ENCODE measurements around the gene SLC25A21.

The SLC25A21 gene

DNA sequence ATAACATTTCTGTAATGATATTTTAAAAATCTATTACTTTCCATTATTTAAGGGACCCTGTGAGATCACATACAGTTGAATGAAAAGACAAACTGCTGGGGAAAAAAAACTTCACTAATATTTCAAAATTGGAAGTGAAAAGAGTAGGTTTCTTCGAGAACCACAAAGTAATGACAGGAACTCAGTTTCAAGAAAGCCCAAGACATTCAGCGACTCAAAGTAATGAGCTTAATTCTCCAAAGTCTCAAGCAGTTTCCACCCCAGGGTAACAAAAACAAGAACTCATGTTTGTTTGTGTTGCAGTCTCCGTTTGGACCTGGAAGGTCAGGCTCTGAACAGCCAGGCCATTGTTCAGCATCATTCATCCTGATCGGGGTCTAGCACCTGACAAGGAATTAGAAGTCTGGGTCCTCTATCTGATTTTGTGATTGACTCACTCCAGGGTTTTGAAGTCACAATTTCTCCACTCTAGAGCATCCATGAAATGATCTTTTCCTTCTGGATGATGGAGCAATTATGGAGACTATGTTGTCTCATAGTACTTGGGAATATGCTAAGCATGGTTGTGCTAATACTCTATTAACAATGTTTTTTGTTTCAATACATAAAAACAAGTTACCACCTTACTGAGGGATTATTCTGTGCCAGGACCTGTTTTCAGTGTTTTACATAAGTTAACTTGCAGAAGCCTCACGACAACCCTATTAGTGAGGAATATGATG lies 126.9 kb downstream of the SLC25A21 start:
- DNase-seq (ENCODE audit: low read depth, low spot score) = no peak

DNA sequence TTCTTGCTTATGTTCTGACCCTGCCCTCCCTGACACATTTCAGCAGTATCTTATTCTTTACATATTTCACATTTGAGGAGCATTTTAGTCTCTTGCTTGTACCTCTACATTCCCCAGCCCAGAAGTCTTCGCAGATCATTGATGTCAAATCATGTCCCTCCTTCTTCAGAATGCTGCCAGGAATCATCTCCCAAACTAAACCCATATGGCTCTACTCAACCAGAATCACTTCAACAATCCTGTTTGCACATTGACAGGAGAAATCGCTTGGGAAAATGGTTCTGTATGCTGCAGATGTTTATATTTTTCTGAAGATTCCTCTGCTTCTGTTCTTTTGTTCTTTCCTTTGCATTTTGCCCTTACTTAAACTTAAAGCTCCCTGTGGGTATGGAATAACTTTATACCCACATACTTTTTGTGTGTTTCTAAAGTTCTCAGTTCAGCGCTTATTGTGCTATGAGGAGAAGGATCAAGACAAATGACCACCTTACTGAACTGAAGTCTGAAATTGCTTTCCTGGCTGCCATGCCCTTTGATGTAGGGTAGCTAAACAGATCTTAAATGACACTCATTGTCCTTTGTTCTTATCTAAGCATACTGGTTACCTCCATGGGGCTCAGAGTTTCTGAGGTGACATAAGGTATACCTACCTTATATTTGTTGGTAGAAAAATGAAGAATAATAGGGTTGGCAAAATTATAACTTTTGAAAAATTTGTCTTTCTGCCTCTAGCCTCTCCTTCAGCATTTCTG lies 134.6 kb downstream of the SLC25A21 start:
- no peak for DNase-seq (ENCODE audit: low read depth, low spot score)

DNA sequence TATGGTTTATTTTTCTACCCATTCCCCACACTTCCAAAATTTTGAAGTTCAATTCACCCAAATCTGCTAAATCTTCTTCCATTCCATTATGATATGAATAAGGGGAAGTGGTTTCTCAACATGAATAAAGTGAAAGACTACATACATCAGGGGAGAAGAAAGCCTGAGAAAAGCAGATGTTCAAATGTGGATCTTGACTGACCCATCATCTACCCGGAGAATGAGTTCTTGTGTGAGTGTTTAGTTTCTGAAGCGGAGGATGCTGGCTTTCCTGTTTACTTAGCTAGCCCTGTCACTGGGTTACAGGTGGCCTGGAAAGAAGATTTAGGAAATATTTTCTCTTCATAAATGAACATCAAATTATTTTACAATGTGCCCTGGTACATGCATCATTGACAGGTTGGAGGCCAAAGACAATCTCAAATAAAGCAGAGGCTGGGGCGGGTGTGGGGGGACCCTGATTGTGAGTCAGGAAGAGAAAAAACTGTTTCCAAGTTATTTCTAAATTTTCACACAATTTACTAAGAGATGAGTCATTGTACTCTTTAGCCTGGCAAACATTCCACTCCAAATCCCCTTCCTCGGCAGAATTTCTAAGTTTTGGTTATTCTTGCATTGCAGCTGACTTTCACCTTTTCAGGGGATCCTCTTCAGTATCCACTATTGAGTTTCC lies 135.6 kb downstream of the SLC25A21 start:
- no peak for DNase-seq (ENCODE audit: low read depth, low spot score)

DNA sequence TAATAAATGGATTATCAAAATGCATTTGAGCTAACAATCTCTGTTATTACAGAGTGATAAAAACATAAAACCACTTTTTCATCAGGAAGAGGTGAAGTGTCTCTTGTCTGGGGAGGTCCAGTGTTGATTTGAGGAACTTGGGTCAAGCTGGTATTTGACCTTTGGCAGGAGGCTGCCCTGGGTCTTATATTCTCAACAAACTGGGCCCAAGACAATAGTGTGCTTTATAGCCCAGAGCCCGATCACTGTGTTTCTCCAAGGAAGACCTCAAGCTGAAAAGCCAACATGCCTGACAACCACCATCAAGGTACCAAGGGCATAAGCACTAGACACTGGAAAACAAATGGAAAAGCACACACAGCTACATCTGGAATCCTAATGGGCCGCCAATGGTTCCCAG lies 137.0 kb downstream of the SLC25A21 start:
- no peak for DNase-seq (ENCODE audit: low read depth, low spot score)

DNA sequence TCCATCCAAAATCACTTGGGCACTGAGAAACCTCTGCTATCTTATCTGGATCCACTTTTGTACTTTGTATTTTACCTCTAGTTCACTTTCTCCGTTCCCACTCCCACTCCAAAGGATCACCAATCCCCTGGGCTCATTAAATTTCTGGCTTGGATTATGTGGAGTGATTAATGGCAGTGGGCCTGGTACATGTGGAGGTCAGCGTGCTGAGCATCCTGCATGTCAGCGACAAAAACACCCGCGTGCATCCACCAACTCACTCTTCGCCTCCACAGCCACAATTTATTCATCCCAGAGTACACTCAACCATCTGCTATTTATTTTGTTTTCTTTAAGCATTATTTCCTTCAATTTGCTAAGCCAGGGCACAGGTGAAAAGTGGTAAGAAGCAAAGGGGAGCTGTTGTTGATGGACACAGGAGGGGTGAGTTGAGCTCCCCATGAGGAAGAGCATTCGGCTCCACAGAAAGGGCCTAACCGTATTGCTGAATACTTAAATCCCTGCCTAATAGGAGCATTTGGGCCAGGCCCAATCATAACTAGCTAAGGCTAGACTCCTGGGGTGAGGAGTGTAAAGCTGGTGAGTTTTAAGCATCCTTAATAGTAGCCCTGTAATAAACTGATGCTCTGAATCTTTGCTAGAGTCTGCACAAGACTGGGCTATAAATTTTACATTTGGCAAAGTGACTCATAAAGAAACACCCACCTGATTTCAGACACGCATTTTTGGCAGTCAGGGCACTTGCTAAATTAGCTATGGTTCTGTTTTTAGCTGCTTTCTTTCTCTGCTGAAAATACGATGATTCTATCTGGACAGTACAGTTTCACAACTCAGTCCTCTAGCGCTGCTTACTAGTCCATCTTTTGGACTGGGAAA lies 137.8 kb downstream of the SLC25A21 start:
- no peak for DNase-seq (ENCODE audit: low read depth, low spot score)

DNA sequence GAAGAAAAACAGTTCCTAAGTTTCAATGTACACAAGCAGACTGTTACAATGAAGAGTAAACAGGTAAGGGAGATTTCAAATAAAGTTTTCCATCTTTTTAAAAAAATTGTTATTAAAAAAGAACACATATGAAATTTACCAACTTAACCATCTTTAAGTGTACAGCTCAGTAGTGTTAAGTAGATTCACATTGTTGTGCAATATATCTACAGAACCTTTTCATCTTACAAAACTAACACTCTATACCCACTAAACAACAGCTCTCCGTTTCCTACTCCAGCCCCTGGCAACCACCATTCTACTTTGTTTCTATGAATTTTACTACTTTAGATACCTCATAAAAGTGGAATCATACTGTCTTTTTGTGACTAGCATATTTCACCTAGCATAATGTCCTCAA lies 139.5 kb downstream of the SLC25A21 start:
- DNase-seq (ENCODE audit: low read depth, low spot score) = no peak

DNA sequence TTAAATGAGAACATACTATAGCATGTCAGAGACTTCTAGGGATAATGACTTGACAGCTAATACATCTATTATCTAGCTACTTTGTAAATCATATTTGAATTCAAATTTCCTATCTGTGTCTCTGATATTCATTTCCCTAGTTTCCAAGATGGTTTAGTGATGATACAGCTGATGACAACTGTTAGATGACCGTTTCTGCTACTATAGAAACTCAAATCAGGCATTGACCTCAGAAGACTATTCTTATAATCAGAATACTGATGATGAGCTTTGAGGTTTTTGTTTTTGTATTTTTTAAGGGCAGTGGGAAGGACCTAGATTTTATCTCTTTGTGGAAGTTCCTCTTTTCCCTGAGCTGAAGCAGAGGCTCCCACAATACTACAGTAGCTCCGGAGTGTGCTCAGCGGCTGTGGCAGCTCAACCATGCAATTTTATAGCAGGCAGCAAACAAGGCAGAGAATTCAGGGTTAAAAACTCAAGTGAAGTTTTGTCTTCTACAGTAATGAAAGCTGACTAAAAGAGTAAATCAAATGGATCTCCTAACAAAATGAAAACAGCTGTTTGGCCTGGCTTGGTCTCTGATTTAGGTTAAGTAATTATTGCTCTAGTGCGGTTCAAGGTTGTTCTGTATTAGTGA lies 145.1 kb downstream of the SLC25A21 start:
- no peak for DNase-seq (ENCODE audit: low read depth, low spot score)

DNA sequence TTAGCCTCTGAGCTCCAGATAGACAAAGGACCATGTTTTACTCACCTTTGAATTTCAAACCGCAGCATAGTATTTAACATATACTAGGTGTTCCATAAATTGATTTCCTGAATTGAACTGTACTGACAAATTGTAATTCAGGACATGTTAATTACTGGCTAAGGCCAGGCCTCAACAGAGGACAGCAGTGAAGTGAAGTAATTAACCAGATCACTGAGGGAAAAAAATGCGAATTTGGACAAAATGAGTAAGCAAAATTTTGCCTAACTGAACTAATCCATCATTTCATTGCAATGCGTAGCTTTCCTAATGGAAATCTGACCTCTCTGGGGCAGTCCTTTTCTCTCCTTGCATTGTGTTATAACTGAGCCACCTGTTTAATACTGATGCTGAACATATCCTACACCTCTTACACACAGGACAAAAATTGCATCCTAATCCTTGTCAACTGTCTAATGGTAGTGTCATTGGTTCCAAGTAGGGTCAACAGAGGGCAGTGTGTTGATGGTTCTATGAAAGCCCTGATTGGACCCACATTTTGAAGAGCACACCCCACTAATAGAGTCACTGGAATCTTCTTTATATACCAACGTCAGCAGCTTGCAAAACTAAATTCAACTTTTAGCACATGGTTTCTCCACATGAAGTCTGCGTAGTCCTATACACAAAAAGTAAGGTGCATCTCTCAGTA lies 148.4 kb downstream of the SLC25A21 start:
- no peak for DNase-seq (ENCODE audit: low read depth, low spot score)

DNA sequence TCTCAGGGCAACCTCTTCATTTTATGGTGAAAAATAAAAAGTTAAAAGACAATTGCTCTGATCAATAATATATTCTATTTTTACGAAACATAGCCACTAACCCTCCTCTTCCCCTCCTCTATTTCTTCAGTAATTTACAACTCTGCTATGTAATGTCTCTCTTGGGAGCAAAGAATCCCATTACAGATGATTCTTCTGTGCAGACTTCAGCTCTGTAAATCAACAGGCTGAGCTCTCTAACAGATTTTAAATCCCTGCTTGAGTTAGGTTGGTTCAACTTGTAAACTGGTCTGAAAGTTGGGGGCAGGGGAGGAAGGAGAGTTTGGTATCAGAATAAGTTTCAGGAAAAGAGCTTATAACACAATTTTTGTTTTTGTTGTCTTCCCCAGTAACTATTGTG lies 151.0 kb downstream of the SLC25A21 start:
- DNase-seq (ENCODE audit: low read depth, low spot score) = no peak

DNA sequence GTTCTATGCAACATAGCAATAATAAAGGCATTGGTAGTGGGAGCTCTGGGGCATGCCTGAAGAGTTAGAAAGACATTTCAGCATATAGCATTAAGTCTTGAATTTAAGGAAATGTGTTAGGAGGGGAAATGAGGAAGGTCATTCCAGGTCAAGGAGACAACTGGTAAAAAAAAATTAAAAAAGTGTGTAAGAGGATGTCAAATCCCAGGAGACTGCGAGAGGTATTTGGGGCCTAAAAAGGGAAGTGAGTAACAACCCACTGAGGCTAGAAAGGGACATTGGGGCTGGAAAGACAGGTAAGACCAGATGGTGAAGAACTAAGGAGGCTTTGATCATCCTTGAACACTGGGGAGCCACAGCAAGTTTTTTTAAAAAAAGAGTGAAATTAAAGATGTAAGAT lies 152.9 kb downstream of the SLC25A21 start:
- DNase-seq (ENCODE audit: low read depth, low spot score) = no peak

DNA sequence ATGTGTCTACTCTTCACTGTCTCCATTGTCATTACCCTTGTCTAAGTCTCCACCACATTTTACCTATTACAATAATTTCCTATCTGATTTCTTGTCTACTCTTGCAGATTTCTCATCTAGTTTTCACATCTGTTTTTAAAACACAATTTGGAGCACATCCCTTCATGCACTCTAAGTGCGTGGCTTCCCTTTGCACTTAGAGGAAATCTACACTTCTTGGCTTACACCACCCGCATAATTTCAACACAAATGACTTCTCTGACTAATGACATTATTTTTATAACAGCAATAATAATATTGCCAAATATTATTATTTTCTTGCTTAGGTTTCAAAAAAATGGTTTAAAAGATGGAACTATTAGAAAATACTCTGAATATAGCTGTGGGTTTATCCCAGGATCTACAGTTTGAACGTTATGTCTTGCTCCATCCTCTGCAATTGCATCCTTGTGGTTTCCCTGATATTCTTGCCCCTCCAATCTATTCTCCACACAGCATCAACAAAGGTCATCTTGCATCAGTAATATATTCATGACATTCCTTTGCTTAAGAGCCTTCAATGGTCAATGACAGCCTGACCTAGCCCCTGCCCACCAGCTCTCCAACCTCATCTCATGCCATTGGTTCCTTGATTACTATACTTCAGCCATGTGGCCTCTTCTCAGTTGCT lies 153.7 kb downstream of the SLC25A21 start:
- no peak for DNase-seq (ENCODE audit: low read depth, low spot score)

DNA sequence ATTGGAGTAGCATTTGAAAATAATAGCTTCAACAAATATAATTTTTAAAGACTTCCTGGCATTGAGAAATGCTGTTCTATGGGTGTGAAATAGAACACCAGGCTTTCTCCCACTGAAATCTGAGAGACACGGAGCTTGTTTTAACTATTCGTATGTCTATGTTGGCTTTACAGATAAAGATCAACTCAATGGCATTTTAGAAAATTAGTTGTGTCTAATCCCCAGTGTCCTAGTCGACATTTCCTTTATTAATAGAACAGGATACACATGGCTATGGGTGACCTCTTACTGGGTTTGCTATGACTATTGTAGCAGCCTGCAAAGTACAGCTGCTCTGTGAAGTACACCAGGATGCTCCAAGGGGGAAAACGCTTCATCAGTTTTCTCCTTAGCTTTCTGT lies 159.3 kb downstream of the SLC25A21 start:
- no peak for DNase-seq (ENCODE audit: low read depth, low spot score)

DNA sequence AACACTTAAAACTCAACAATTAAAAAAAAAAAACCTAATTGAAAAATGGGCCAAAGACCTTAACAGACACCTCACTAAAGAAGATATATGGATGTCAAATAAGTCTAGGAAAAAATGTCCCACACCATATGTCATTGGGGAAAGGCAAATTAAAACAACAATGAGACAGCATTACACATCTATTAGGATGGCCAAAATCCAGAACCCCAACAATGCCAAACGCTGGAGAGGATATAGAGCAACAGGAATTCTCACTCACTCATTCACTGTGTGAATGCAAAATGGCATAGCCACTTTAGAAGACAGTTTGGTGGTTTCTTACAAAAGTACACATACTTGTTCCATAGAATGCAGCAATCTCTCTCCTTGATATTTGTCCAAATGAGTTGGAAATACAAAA lies 173.7 kb downstream of the SLC25A21 start:
- DNase-seq (ENCODE audit: low read depth, low spot score) = no peak

DNA sequence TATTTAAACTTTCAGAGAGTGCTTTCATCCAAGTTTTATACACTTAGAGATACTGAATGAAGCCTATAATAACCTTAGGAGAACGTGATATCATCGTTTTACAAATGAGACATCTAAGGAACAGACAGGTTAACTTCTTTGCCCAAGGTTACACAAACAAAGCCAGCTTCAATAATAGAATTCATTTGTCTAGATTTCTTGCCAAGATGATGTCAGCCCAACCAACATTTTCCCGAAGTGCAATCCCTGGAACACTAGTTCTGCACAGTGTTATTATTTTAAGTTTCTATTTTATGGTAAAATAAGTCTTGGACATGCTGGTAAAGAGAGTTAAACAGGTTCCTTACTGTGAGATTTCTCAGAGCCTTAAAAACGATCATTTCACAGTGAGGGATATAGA lies 174.6 kb downstream of the SLC25A21 start:
- DNase-seq (ENCODE audit: low read depth, low spot score) = no peak

DNA sequence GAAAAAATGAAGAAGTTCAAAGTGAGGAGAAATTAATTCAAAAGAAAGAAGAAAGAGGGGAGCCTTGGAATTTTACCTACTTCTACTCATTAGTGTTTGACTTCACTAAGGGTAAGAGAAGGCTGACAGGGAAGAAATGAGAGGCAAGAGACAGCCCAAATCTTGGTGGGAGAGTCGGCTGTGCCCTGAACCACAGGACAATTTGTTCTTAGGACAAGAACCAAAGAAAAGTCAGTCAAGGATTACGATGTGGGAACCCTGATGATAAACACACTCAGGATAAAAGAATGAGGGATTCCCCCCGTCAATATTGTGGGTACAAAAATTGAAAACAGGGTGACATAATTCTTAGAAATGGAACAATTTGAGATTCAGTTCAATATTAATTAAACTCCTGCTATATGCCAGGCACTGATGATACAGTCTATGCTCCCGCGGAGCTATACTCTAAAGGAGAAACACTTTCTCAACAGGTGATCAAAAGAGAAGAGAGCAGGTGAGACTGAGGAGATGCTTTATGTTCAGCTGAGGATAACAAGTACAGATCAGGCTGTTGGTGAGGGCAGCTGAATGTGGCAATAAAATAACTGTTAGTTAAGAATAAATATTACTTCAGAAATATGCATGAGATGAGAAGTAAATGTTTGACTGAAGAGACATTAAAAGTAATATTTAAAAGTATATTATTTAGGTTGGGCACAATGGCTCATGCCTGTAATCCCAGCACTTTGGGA lies 175.4 kb downstream of the SLC25A21 start:
- DNase-seq (ENCODE audit: low read depth, low spot score) = no peak

DNA sequence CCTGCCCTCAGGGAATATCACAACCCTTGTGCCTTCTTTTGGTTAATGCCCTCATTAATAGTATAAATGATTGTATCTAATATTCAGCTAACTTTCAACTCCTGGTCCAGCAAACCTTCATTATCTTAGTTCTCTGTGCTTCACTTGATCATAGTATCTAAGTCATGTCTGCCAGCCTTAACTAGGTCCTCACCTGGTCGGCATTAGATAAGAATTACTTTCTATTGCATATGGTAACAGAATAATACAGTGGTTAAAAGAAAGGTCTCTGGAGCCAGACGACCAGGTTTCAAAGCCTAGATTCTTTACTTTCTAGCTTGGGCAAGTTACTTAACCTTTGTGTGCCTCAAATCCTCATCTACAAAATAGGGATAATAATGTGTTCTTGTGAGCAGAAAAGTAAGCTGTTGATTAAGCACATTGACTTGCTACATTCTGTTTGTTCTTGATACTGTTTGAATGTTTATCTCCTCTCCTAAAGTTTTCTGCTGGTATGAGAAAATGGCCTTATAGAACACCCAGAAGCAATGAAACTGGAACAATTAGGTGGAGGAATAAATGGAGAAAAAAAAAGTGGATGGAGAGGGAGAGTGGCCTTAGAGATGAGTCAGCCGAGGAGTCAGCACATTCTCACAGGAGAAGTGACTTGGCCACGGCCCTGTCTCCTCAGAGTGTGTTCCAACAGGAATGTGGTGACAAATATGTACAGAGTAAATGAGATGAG lies 176.1 kb downstream of the SLC25A21 start:
- no peak for DNase-seq (ENCODE audit: low read depth, low spot score)

DNA sequence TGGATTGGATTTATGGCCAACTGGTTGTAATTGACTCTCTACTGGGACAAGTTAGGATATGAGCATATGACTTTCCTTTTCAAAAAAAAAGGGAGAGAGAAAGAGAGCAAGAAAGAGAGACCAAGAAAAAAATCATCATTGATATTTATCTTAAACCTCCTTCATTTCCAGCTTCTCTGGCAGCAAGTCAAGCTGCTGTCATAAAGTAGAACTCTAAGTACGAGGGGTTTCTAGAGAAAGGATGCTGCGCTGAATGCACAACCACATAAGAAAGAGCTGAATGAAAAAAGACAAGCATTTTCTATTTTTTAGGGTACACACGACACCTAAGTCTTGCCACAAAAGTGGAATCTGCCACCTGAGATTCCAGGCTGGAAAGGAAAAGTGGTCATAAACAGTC lies 182.6 kb downstream of the SLC25A21 start:
- no peak for DNase-seq (ENCODE audit: low read depth, low spot score)

DNA sequence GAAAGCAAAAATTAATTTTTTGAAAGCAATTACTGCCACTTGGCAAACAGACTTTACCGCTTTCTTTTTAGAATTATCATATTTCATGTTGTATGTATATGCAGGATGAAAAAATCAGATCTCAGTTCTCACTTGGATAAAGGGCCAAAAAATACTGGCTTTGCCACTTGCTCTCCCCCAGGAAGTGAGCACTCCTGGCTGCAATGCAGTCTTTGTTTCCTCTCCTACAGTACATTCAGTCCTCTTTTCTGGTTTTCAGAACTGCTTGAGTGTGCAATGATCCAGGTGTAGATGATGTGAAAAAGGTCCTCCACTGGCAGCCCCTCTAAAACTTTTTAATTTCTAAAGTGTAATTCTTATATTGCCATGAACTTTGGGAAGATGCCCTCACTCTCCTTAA lies 183.4 kb downstream of the SLC25A21 start:
- no peak for DNase-seq (ENCODE audit: low read depth, low spot score)

DNA sequence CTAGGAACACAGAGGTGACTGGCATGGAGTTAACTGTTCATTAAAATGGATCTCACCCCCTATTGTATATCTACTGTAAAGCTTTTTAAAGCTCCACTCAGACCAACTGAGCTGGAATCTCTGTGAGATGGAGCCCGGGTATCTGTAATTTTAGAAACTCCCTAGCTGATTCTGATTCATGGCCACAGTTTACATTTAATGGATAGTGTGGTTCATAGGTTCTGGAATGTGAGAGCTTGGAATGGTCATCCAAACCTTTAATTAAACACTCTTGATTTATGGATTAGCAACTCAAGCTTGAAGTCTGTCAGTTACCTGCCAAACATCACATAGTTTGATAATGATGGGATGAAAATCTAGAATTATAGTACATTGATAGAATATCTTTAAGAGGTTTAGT lies 183.8 kb downstream of the SLC25A21 start:
- DNase-seq (ENCODE audit: low read depth, low spot score) = no peak
